ENCODE results near the gene ENDOU.
"Not testable (repeated sequence)": the region's sequence is repeated elsewhere in the genome, so short reads cannot be mapped to it uniquely, and the experiment has no call there.

The ENDOU gene

GRCh38 chr12:47686645-47687240 is 38.5 kb downstream of the ENDOU start:
- DNase-seq (ENCODE audit: low read depth): peak; percentile 11

GRCh38 chr12:47679785-47680184 is 45.5 kb downstream of the ENDOU start:
- DNase-seq (ENCODE audit: low read depth): no peak

- no peak for DNase-seq (ENCODE audit: low read depth)
These were observed 53.2 kb downstream of the ENDOU start for GRCh38 chr12:47672068-47672467.

- DNase-seq (ENCODE audit: low read depth): not testable (repeated sequence)
These were observed 57.4 kb downstream of the ENDOU start for GRCh38 chr12:47667935-47668334.
